ENCODE data around the gene MCF2L.

The MCF2L gene

GRCh38 chr13:113005997-113006396 lies 37.0 kb downstream of the MCF2L start:
- Mint-ChIP-seq H3K27ac (peak overlapping the region in 1 of 2 donors; percentile 80), H3K9me3 (peaks cover 0 to 14% of the 10 kb centered on the region in 2 donors)
- no peak for ATAC-seq

GRCh38 chr13:113006660-113007059 lies 37.6 kb downstream of the MCF2L start:
- DNase-seq (no peak), ATAC-seq (no peak)
- Mint-ChIP-seq H3K4me1 (peaks cover 27% of the 10 kb centered on the region), H3K4me3 (no peak overlapping the region), H3K9me3 (peaks cover 4 to 20% of the 10 kb centered on the region in 2 donors), H3K27ac (no peak overlapping the region), H3K27me3 (peaks cover 2% of the 10 kb centered on the region)

More at GRCh38 chr13:113005997-113006396, 37.0 kb downstream of the MCF2L start:
- no peak overlapping the region for H3K4me3 Mint-ChIP-seq
- H3K27me3 Mint-ChIP-seq, result peaks cover 8% of the 10 kb centered on the region
- no peak for DNase-seq
- peaks cover 29% of the 10 kb centered on the region for H3K4me1 Mint-ChIP-seq

DNA sequence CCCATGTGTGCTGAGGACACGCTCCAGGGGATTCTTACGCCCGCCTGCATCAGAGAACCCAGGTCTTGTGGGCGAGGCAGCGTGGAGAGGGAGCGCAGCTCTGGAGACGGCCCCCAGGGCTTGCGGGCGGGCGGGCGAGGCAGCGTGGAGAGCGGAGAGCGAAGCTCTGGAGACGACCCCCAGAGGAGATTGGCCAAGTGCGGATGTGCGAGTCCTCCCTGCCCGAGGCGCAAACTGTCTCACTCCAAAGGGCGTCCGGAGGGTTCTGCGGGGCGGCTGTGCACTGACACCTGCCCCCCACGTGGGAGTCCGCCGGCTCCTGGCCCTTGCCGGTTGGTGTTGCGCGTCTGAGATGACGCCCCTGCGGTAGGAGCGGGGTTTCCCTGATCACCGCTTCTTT lies 39.8 kb downstream of the MCF2L start:
- H3K4me3 Mint-ChIP-seq, result no peak overlapping the region
- no peaks in the 10 kb centered on the region for H3K27me3 Mint-ChIP-seq
- ATAC-seq (no peak), DNase-seq (no peak)
- peaks cover 27% of the 10 kb centered on the region for H3K4me1 Mint-ChIP-seq
- no peak overlapping the region for H3K27ac Mint-ChIP-seq
- peaks cover 4 to 20% of the 10 kb centered on the region in 2 donors for H3K9me3 Mint-ChIP-seq

- peaks cover 23% of the 10 kb centered on the region for H3K4me1 Mint-ChIP-seq
- no peak overlapping the region for H3K4me3 Mint-ChIP-seq
- no peaks in the 10 kb centered on the region for H3K27me3 Mint-ChIP-seq
- DNase-seq, result no peak
- peaks cover 4 to 16% of the 10 kb centered on the region in 2 donors for H3K9me3 Mint-ChIP-seq
- H3K27ac Mint-ChIP-seq, result no peak overlapping the region
- ATAC-seq, result no peak
Observed at GRCh38 chr13:113009743-113010509, 40.9 kb downstream of the MCF2L start.

GRCh38 chr13:113010510-113010865 lies 41.5 kb downstream of the MCF2L start:
- no peak overlapping the region for H3K4me3 Mint-ChIP-seq
- peaks cover 17% of the 10 kb centered on the region for H3K4me1 Mint-ChIP-seq
- DNase-seq (no peak), ATAC-seq (peak; percentile 31)
- no peaks in the 10 kb centered on the region for H3K27me3 Mint-ChIP-seq
- no peak overlapping the region for H3K27ac Mint-ChIP-seq
- peaks cover 4 to 10% of the 10 kb centered on the region in 2 donors for H3K9me3 Mint-ChIP-seq

GRCh38 chr13:113013303-113013702 lies 44.3 kb downstream of the MCF2L start:
- ATAC-seq (no peak), DNase-seq (no peak)
- Mint-ChIP-seq H3K27me3 (no peaks in the 10 kb centered on the region), H3K4me1 (peaks cover 7% of the 10 kb centered on the region), H3K9me3 (peaks cover 4 to 7% of the 10 kb centered on the region in 2 donors), H3K4me3 (no peak overlapping the region), H3K27ac (no peak overlapping the region)

DNA sequence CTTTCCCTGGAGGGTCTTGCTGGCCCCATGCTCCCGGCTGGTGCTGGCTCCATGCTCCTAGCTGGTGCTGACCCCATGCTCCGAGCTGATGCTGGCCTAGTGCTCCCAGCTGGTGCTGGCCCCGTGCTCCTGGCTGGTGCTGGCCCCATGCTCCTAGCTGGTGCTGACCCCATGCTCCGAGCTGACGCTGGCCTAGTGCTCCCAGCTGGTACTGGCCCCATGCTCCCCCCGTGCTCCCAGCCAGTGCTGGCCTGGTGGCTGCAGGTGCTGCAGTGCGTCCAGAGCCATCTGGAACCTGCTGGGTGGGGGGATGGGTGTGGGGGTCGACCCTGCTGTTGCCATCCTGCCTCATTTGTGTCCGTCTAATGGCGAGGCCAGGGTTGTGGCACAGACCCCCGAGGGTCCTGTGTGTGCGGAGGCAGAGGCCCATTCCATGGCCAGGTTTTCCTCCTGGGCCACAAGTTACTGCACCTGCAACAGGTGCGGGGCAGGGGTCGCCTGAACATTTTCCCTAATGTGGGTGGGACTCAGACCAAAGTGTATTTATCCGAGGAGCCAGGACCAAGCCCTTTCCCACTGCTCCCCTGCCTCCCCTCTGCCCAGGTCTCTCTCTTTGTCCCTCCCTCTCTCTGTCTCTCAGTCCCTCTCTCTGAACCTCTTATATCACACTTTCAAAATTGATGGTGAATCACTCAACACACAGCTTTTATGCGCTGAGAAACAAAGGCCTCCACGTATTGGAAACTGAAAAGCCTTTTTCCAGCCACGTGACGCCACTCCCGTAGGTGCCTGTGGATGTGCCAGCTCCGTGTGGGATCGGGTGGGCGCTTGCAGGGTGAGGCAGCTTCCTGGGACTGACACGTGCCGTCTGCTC lies 45.1 kb downstream of the MCF2L start:
- ATAC-seq, result no peak
- no peak for DNase-seq
- Mint-ChIP-seq H3K27me3 (no peaks in the 10 kb centered on the region), H3K4me1 (peaks cover 7% of the 10 kb centered on the region), H3K9me3 (peaks cover 4 to 7% of the 10 kb centered on the region in 2 donors), H3K4me3 (no peak overlapping the region), H3K27ac (no peak overlapping the region)

DNA sequence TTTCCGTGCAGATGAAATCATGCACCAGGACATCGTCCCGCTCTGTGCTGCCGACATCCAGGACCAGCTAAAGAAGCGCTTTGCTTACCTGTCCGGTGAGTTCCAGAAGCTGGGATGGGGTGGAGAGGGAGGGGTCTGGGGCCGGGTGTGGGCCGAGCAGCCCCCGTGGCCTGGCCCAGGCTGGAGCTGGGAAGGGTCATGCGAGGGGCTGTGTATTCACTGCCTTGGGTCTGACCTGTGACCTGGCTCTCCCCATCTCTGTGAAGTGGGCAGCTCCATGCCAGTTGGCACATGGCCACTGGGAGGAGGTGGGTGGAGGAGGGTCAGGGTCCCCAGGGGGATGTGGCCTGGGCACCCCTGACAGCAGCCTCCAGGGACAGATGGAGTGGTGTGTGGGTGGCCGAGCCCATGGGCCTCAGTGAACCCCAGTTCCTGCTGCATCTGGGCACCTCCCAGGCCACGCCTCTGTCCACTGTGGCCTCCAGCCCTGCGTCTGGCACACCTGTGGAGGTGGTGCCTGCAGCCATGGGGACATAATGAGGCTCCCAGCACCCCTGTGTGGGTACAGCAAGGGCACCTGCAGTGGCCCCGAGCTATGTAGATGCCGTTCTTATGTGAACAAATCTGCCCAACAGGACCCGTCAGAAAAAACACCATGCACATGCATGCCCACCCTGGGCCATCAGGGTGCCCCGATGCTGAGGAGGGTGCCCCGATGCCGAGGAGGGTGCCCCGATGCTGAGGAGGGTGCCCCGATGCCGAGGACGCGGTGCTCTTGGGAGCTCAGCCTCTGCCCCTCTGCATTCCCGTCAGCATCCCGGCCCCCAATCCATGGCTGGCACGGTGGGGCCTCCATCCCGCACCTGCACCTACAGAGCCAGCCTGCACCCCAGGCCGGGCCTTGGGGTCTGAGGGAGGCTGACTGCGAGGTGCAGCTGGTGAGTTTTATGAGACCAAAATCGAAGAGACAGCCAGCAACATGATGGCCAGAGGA lies 46.0 kb downstream of the MCF2L start:
- Mint-ChIP-seq H3K27me3 (no peaks in the 10 kb centered on the region), H3K4me3 (no peak overlapping the region), H3K9me3 (peaks cover 4 to 7% of the 10 kb centered on the region in 2 donors), H3K27ac (no peak overlapping the region), H3K4me1 (peaks cover 7% of the 10 kb centered on the region)
- no peak for DNase-seq
- peak; percentile 11 for ATAC-seq

DNA sequence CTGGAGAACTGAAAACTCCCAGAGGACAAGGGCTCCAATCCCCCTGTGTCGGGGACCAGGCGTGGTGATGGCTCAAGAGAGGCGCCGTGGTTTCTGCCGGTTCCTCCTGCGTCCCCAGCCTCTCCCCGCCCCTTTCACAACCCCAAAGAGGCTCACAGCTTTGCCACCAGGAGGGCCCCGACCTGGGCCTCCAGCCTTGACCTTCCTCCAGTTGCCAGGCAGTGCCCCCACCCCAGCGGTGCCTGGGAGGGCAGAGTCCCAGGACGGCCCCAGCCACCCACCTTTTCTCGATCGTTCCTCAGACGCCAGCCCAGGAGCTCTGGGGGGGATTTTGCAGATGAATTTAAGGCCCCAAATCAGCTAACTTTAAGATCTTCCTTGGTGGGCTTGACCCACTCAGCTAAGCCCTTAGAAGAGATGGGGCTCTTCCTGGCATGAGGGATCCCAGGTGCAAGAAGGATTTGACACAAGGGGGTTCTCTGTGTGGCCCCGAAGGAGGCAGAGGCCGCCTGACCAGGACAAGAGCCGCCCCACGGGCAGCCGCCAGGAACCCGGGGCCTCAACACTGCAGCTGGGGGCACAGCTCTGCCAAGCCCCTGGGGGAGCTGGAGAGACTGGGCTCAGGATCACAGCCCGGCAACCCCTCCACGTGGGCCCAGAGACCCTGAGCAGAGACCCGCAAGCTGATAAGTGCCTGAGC lies 47.0 kb downstream of the MCF2L start:
- Mint-ChIP-seq H3K4me3 (no peak overlapping the region), H3K4me1 (peaks cover 6% of the 10 kb centered on the region), H3K27ac (peak overlapping the region in 1 of 2 donors; percentile 34), H3K27me3 (no peaks in the 10 kb centered on the region), H3K9me3 (peaks cover 4 to 6% of the 10 kb centered on the region in 2 donors)
- ATAC-seq (peak; percentile 13), DNase-seq (no peak)

- Mint-ChIP-seq H3K4me3 (no peak overlapping the region), H3K4me1 (no peaks in the 10 kb centered on the region), H3K9me3 (no peaks in the 10 kb centered on the region), H3K27ac (no peak overlapping the region), H3K27me3 (no peaks in the 10 kb centered on the region)
- DNase-seq (no peak), ATAC-seq (peak; percentile 21)
Observed at GRCh38 chr13:113016526-113017295, 47.7 kb downstream of the MCF2L start.

DNA sequence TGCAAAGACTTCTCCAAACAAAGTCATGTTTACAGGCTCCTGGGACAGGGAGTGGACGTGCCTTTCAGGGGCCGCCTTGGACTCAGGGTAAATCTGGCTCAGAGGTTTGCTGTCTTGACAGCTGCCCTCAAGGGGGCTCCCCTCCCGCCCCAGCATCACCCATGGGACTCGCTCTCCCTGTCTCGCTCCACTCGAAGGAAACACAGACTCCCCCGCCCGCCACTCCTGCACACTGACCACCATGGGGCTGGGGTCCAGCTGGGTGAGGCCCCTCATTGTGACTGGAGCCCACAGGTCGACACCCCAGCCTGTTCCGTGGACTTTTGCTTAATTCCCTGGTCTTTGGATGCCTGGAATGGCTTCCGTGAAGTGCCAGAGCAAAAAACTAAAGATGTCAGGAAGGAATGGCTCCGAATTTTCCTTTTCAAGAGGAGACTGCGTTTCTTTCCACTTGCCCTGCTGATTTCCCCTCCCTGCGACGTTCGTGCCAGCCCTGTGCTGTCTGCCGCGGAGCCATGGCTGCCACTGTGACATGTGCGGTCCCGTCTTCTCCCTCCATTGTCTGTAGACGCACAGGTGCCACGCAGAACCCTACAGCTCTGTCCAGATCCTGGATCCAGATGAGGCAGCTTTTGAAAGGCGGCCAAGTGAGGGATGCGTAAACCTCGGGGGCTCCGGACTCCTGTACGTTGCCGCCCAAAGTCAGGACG lies 48.6 kb downstream of the MCF2L start:
- ATAC-seq (no peak), DNase-seq (no peak)
- Mint-ChIP-seq H3K4me1 (no peaks in the 10 kb centered on the region), H3K9me3 (no peaks in the 10 kb centered on the region), H3K27ac (peak overlapping the region in 1 of 2 donors; percentile 46), H3K27me3 (no peaks in the 10 kb centered on the region), H3K4me3 (no peak overlapping the region)

DNA sequence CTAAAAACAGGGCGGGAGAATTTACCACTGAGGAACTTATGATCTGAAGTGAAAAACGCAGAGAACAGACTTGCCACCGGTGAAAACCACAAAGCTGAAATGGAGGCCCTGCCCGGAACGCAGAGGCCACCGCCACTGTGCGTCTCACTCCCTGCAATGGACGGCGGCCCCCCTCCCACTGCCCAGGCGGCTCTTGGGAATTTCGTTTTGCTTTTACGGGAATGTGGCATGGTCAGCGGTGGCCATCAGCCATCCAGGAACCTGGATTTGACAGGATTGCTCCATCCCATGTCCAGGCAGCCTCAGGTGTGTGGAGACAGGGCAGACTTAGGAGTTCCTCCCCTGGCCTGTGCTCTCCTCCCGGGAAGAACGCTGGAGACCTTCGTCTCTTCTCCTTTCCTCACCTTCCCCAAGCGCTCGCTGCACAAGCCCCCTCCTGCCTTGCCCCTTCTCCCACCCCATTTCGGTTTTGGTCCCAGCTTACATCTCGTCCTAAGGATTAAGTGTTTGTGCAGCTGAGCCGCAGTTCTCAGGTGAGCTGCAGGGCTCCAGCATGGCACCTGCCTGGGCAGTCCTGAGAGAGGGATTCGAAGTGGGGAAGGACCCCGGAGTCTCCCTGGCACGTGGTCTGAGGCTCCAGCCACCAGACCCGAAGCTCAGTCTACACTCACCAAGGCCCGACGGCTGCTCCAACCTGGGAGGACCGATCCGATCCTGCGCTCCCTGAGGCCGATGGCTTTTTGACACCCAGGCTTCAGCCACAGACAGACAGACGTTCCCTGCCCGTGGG lies 49.9 kb downstream of the MCF2L start:
- Mint-ChIP-seq H3K4me3 (no peak overlapping the region), H3K9me3 (no peaks in the 10 kb centered on the region), H3K4me1 (no peaks in the 10 kb centered on the region), H3K27ac (peak overlapping the region in 1 of 2 donors; percentile 13), H3K27me3 (no peaks in the 10 kb centered on the region)
- ATAC-seq (no peak), DNase-seq (no peak)

All from stimulated activated naive CD8-positive, alpha-beta T cell treated with anti-CD3 and anti-CD28 coated beads, Interleukin-15, amount 100 ng/mL, for 72 hours (primary cell).